AG10803 (cell line): ENCODE data around the gene TRPC4.

Experiments
- DNase-seq: peaks from one replicate; pipeline ENCODE4 v3.0.0; 2010; ENCODE audit warnings: low read depth
- H3K4me3 ChIP-seq: 2 replicates; pipeline ENCODE4 v1.5.1; 2011; ENCODE audit warnings: mild to moderate bottlenecking, low read length, control low read depth
- TF ChIP-seq, protein P1 (sequence below): conservative IDR thresholded peaks from 2 replicates; pipeline ENCODE4 v1.5.1; 2011; ENCODE audit warnings: mild to moderate bottlenecking, low read length, control low read depth, inconsistent platforms

The TRPC4 gene

DNA sequence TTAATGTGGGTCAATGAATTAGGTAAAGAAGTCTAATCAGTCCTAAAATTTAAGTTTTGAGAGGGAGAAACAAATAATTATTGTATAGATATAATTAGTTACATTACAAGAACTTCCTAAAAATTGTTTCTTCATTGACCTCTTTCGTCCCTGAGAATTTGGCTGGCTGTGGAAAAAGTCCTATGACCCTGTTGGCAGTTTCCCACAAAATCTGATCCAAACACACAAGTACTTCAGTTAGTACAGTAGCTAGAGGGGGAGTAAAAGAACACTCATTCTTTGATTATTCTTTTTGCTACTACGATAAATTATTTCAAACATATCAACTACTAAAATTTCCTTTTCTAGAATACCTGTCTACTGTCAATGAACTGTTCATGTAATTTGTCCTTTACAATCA lies 282.3 kb downstream of the TRPC4 start:
- TF ChIP-seq, protein P1, sequence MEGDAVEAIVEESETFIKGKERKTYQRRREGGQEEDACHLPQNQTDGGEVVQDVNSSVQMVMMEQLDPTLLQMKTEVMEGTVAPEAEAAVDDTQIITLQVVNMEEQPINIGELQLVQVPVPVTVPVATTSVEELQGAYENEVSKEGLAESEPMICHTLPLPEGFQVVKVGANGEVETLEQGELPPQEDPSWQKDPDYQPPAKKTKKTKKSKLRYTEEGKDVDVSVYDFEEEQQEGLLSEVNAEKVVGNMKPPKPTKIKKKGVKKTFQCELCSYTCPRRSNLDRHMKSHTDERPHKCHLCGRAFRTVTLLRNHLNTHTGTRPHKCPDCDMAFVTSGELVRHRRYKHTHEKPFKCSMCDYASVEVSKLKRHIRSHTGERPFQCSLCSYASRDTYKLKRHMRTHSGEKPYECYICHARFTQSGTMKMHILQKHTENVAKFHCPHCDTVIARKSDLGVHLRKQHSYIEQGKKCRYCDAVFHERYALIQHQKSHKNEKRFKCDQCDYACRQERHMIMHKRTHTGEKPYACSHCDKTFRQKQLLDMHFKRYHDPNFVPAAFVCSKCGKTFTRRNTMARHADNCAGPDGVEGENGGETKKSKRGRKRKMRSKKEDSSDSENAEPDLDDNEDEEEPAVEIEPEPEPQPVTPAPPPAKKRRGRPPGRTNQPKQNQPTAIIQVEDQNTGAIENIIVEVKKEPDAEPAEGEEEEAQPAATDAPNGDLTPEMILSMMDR: no peak
- H3K4me3 ChIP-seq: no peak overlapping the region
- DNase-seq: no peak
